ENCODE results near the gene CPA5.

CPA5 gene

GRCh38 chr7:130395421-130395820 is 50.8 kb downstream of the CPA5 start:
- DNase-seq: no peak

- peak in 4 of 51 donors; percentile 10 to 18 (median 13) for DNase-seq
Observed at GRCh38 chr7:130396109-130396508, 51.5 kb downstream of the CPA5 start.

GRCh38 chr7:130397051-130397757 is 52.6 kb downstream of the CPA5 start:
- no peak for DNase-seq

- no peak for DNase-seq
Observed at GRCh38 chr7:130397758-130398073, 53.1 kb downstream of the CPA5 start.

GRCh38 chr7:130398526-130399090 is 54.0 kb downstream of the CPA5 start:
- no peak for DNase-seq

GRCh38 chr7:130400120-130400572 is 55.5 kb downstream of the CPA5 start:
- no peak for DNase-seq

- DNase-seq: no peak
Observed at GRCh38 chr7:130401101-130401500, 56.5 kb downstream of the CPA5 start.

- DNase-seq: no peak
Observed at GRCh38 chr7:130401578-130401977, 57.0 kb downstream of the CPA5 start.

GRCh38 chr7:130405003-130405402 is 60.4 kb downstream of the CPA5 start:
- no peak for DNase-seq

GRCh38 chr7:130409067-130409711 is 64.6 kb downstream of the CPA5 start:
- DNase-seq: no peak

GRCh38 chr7:130409712-130410072 is 65.1 kb downstream of the CPA5 start:
- no peak for DNase-seq

- no peak for DNase-seq
Observed at GRCh38 chr7:130410868-130411541, 66.4 kb downstream of the CPA5 start.

- DNase-seq: no peak
Observed at GRCh38 chr7:130413201-130413600, 68.6 kb downstream of the CPA5 start.

GRCh38 chr7:130415006-130415405 is 70.4 kb downstream of the CPA5 start:
- no peak for DNase-seq

GRCh38 chr7:130417213-130417612 is 72.6 kb downstream of the CPA5 start:
- peak in 1 of 51 donors; percentile 29 for DNase-seq

GRCh38 chr7:130418306-130418705 is 73.7 kb downstream of the CPA5 start:
- no peak for DNase-seq

All from hypothalamus (tissue), 51 donors.